ENCODE measurements around the gene RPS29. TPM values are rescaled to one million over a fixed set of nuclear protein-coding genes. Genes with fewer than 3 reads are reported as not detected.

RPS29 gene
- total and polyA plus RNA-seq, 9 donors, result 1,810 to 35,664 (median 2,389) TPM

DNA sequence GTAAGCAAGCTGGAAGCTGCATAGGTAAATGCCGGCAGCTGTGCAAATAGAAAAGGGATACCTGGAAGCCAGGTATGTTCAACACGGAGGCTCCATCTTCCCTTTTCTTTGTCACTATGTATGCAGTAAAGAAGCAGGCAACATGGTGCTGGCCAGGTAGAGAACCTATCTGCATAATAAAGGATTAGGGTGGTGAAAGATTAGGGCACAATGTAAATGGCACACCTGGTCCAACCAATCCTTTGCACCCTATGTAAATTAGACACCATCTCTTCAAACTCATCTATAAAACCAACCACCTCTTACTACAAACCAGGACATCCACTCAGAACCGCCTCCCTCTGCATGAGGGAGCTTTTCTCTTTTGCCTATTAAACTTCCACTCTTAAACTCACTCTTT lies 32.3 kb downstream of the RPS29 start:
- intact Hi-C loops (cut with DNase I), result no loop called here
- H3K4me1 ChIP-seq (ENCODE audit: insufficient read depth), result no peaks in the 10 kb centered on the region
- H3K27ac ChIP-seq, result no peak overlapping the region
- 63 to 64% (median 63%) methylated on average over 3 of the region's 3 CpGs for WGBS, 3 donors
- no peaks in the 10 kb centered on the region for H3K27me3 ChIP-seq
- no peaks in the 10 kb centered on the region for H3K36me3 ChIP-seq
- DNase-seq, result no peak
- no peak overlapping the region for H3K4me3 ChIP-seq
- TF ChIP-seq EP300 (IDR thresholded peaks at IDR 0.05) (no peak), POLR2A (IDR thresholded peaks at IDR 0.05) (no peak)
- no peaks in the 10 kb centered on the region for H3K9me3 ChIP-seq

DNA sequence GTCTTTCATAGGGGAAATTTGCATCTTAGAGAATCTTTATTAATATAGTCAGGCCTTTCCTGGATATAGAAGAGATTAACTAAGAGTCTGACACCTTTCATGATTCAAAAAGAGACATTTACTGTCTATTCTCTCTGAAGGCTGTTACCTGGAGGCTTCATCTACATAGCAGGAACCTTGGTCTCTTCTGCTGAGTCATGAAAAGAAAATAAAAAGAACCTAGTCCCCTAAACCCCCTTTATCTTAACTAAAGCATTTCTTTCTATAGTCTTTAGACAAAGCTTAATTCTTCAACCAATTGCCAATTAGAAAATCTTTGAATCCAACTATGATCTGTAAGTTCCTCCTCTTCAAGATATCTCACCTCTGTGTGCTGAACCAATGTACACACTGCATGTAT lies 33.1 kb downstream of the RPS29 start:
- TF ChIP-seq CTCF (IDR thresholded peaks at IDR 0.05), result no peak
- no peak for TF ChIP-seq EP300 (IDR thresholded peaks at IDR 0.05)
- no peak for TF ChIP-seq POLR2A (IDR thresholded peaks at IDR 0.05)

GRCh38 chr14:49551569-49551968 lies 34.6 kb downstream of the RPS29 start:
- TF ChIP-seq CTCF (IDR thresholded peaks at IDR 0.05) (no peak), EP300 (IDR thresholded peaks at IDR 0.05) (no peak), POLR2A (IDR thresholded peaks at IDR 0.05) (no peak)
- Histone ChIP-seq H3K27ac (no peak overlapping the region), H3K27me3 (no peaks in the 10 kb centered on the region), H3K9me3 (no peaks in the 10 kb centered on the region), H3K4me1 (ENCODE audit: insufficient read depth) (no peaks in the 10 kb centered on the region), H3K4me3 (no peak overlapping the region), H3K36me3 (no peaks in the 10 kb centered on the region)
- intact Hi-C loops (cut with DNase I), result no loop called here
- no peak for DNase-seq
- 82 to 84% (median 82%) methylated on average over 2 of the region's 2 CpGs for WGBS, 3 donors

More for the DNA sequence above, 33.1 kb downstream of the RPS29 start:
- Histone ChIP-seq H3K36me3 (no peaks in the 10 kb centered on the region), H3K4me3 (no peak overlapping the region), H3K9me3 (no peaks in the 10 kb centered on the region), H3K27me3 (no peaks in the 10 kb centered on the region), H3K27ac (no peak overlapping the region), H3K4me1 (ENCODE audit: insufficient read depth) (no peaks in the 10 kb centered on the region)
- intact Hi-C loops (cut with DNase I), result no loop called here
- no peak for DNase-seq

GRCh38 chr14:49550286-49551184 lies 35.6 kb downstream of the RPS29 start:
- Histone ChIP-seq H3K4me1 (ENCODE audit: insufficient read depth) (no peaks in the 10 kb centered on the region), H3K9me3 (no peaks in the 10 kb centered on the region), H3K36me3 (no peaks in the 10 kb centered on the region), H3K27me3 (no peaks in the 10 kb centered on the region), H3K4me3 (no peak overlapping the region), H3K27ac (no peak overlapping the region)
- no peak for DNase-seq
- TF ChIP-seq CTCF (IDR thresholded peaks at IDR 0.05), result no peak
- TF ChIP-seq POLR2A (IDR thresholded peaks at IDR 0.05), result no peak
- TF ChIP-seq EP300 (IDR thresholded peaks at IDR 0.05), result no peak
- intact Hi-C loops (cut with DNase I), result no loop called here
- WGBS, 3 donors, result 66 to 68% (median 67%) methylated on average over 5 of the region's 5 CpGs

DNA sequence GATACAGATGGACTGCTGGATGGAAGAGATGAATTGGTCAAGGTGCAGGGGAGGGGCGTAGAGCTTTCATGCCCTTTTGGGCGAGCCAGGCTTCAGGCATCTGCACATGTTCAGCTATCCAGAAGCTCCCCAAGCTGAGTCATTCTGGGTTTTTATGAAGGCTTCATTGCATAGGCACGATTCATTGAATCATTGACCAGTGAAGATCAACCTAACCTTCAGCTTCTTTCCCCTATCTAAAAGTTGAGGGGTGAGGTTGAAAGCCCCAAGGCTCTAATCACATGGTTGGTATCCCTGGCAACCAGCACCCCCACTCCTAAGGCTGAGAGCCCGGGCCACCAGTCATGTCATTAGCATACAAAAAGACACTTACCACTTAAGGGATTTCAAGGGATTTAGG lies 36.3 kb downstream of the RPS29 start:
- no peaks in the 10 kb centered on the region for H3K4me1 ChIP-seq (ENCODE audit: insufficient read depth)
- TF ChIP-seq CTCF (IDR thresholded peaks at IDR 0.05), result no peak
- no peak for TF ChIP-seq POLR2A (IDR thresholded peaks at IDR 0.05)
- no peak for TF ChIP-seq EP300 (IDR thresholded peaks at IDR 0.05)
- H3K27me3 ChIP-seq, result no peaks in the 10 kb centered on the region
- H3K36me3 ChIP-seq, result no peaks in the 10 kb centered on the region
- no peak overlapping the region for H3K27ac ChIP-seq
- H3K4me3 ChIP-seq, result no peak overlapping the region
- intact Hi-C loops (cut with DNase I), result no loop called here
- WGBS, 3 donors, result 72 to 81% (median 75%) methylated on average over 4 of the region's 4 CpGs
- no peaks in the 10 kb centered on the region for H3K9me3 ChIP-seq
- no peak for DNase-seq

All from ovary (tissue), 9 donors.